HG02759 (cell line): ENCODE results near the gene UBA1.

ENCODE experiments used
- ATAC-seq: cut with Tn5 transposase; IDR thresholded peaks from one replicate; pipeline ENCODE4 v1.9.1; 2021; ENCODE audit warnings: mild to moderate bottlenecking, moderate library complexity; ENCODE audit not compliant: unreplicated experiment

Gene UBA1

DNA sequence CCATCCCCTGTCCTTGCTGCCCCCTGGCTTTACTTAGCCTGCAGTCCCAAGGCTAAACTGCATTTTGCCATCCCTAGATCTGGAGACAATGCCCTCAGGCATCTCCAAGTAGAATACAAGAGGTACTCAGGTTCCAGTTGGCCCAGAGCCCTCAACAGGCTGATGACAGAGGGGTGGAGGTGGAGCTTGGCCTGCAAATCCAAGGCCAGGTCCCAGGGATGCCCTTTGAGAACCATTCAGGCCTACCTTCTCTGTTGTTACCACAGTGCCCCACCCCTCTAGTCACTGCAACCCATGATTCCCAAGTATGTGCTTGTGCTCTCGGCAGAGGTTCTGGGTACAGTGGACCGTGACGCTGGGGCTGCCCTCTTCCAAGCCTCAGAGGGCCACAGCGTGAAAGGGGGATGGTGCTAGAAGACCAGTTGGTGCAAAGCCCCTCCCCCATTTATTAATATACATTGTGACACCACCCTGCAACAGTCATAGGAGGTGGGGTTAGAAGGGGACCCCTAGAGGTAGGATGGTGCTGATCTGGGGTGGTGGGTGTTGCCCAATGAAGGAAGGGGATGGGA is 6.4 kb upstream of the UBA1 start:
- ATAC-seq = no peak

DNA sequence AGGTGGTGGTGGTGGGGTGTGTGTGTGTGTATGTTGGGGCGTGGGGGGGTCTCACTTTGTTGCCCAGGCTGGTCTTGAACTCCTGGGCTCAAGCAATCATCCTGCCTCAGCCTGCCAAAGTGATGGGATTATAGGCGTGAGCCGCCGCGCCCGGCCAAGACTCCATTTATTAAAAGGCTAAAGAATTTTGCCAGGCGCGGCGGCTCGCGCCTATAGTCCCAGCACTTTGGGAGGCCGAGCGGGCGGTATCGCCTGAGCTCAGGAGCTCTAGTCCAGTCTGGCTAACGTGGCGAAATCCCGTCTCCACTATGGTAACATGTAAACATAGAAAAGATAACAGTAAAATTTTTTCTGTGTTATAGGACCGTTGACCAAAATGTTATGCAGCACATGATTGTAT is 3.7 kb upstream of the UBA1 start:
- no peak for ATAC-seq

DNA sequence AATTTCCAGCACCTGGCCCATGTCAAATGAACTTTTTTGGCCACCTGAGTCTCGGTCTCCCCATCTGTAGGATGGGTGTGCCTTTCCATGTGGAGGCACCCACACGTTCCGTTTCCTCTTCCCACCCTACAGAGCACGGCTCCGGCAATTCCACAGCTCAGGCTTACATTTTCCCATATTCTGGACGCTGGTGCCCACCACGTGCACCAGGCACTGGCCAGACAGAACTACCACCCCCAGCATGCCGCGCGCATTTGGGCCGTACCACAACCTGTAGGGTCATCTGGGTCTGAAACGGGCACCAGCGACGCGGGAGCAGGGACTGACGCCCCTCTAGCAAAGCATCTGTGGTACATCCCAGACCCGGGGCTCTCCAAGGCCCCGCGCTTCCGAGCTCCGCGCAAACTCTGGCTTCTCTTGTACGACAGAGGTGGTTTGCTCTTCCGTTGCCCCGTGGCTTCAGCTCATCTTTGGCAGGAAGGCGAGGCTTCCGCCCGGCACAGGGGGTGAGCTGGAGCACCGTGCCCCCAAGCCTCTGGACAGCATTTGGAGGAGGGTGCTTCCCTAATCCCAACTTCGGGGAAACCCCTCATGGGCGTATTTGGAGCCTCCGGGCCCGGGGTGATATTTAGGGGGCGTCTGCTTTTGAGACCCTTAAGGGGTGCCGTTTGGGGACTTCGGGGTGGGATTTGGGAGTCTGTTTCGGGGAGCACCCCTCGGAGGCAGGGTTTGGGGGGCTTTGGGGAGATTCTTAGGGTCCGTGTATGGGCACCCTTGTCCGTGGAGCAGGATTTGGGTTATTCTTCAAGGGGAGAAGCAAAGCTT is 3.0 kb upstream of the UBA1 start:
- ATAC-seq = peak; percentile 67

DNA sequence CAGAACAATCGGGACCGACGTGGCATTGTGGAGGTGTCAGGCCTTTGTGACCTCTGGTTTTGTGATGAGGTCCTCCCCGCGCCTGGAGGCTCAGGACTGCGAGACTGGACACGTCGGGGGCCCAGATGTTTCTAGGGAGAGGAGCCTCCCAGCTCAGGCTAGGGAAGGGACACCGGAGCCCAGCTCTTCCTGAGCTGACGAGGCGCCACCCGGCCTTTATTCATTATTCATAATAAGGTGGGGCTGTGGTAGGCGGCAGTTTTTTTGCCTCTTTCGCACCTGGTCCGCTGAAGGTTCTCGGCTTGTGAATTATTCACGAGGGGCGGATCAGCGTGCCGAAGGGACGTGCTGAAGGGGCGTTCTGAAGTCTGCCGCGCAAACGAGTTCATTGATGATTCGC is 2.3 kb upstream of the UBA1 start:
- ATAC-seq = no peak

DNA sequence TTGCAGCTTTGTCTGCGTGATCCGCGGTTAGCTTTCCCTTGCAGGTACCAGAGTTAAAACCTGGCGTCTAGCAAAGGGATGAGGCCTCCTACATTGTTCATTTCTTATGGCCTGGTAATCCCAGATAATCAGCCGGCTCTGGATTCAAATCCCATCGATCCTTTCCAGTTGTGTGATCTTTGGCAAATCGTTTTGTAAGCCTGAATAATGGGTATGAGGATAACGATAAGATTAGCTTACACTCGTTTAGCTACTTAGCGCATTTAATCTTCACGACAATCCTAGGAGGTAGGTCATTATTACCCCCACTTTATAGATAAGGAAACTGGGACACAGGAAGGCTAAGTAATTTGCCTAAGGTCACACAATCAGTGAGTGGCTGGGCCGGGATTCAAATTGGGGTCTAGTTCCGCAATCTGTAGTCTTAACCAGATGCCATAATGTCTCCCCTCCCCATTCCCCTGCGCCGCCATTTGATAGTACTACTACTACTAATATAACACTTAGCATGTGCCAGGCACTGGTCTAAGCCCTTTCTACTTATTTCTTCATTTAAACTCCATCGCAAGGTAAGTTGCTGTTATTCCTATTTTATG is 1.7 kb upstream of the UBA1 start:
- ATAC-seq = no peak

DNA sequence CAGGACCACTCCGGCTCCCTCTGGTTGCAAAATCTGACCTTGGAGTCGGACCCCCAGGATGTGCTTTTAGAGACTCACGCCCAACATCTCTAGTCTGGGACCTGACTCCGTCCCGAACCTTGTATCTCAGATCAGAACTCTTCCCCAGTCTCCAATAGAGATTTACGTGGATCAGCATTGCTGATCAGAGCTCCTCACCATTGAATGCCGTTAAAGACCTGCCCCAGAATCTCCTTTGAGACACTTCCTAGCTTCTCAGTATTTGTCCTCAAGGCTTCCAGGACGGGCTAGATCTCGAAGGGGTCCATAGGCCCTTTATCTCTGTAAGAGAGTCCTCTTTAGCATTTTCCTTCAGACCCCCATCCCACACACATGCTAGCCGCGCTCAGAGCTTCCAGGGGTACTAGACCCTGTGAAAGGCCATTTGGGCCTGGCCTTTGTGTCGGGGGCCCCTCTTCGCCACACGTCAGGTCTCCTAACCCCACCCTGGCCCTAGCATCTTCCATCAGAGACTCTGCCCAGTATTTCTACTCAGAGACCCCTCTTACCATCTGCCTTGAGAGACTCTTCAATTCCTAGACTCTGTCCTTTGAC is 662 bp downstream of the UBA1 start:
- no peak for ATAC-seq

DNA sequence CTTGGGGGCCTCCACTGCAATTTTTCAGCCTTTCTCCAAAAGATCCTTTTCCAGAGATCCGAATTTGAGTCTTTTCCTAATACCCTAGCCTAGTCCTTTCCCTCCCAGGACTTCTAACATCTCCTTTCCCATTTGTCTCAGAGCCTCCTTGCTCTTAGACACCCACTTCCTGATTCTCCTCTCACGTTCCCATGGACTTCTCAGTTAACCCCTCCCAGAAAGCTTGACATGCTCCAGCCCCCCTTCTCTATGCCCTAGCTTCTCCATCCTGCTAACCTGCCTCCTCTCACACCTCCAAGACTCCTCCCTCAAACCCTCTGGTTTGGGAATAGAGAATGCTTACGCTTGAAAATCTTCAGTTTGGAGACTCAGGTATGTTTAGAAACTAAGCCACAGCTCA is 2.5 kb downstream of the UBA1 start:
- ATAC-seq = no peak

DNA sequence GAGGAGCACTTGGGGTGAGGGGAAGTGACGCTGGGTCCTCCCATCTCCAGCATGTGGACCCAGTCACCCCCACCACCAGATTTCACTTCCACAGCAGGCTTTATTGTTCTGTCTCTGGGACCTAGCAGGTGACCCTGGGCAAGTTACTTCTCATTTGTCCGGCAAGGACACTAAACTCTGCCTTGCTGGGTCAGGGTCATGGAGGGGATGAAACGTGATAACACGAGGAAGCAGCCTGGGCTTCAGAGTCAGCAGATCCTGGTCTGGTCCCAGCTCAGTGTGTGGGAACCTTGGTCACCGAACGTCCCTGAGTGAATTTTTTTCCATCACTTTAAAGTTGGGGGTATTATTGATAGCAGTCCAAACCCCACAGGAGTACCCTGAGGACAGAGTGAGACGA is 3.9 kb downstream of the UBA1 start:
- no peak for ATAC-seq

DNA sequence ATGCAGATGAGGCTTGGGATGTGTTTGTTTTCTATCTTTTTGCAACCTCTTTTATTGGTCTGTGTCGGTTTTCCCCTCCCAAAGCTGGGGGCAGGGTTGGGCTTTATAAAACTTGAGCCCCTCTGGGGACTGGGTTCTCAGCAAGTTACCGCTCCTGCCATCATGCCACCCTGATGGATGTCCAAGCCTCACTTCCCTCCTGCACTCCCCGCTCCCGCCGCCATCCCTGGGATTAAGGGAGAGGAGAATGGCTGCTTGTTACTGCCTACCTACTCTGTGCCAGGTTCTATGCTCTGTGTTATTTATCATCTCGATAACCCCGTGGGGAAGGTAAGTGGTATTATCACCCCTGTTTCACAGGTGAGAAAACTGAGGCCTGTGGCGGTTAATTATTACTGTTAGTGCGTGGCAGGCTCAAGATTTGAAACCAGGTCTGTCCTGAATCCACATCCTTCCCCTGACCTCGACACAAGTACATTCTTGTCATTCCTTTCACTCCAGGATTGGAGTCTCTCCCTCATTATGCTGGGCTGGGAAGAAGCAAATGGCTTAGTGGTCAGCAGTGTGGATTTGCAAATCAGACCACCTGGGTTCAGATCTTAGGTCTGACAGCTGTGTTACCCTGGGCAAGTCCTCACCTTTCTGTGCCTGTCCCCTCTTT is 4.5 kb downstream of the UBA1 start:
- no peak for ATAC-seq

DNA sequence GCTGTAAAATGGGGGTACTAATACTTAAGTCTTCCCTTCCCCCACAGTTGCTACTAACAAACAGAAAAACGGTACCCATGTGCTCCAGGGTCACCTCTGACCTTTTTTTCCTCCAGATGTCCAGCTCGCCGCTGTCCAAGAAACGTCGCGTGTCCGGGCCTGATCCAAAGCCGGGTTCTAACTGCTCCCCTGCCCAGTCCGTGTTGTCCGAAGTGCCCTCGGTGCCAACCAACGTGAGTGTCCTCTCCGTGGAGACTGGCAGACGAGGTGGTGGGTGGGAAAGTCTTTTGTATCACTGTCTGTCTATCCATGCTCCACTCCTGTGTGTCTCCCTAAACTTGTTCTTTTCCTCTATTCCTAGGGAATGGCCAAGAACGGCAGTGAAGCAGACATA is 5.1 kb downstream of the UBA1 start:
- no peak for ATAC-seq

DNA sequence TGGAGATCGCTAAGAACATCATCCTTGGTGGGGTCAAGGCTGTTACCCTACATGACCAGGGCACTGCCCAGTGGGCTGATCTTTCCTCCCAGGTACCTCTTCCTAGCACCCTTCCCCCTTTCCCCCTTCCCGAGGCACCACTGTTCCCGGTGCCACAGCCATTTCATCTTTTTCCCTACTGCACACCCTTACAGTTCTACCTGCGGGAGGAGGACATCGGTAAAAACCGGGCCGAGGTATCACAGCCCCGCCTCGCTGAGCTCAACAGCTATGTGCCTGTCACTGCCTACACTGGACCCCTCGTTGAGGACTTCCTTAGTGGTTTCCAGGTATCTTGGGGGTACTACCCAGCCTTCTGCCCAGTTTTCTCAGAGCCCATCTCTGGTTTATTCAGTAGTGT is 5.7 kb downstream of the UBA1 start:
- ATAC-seq = no peak

DNA sequence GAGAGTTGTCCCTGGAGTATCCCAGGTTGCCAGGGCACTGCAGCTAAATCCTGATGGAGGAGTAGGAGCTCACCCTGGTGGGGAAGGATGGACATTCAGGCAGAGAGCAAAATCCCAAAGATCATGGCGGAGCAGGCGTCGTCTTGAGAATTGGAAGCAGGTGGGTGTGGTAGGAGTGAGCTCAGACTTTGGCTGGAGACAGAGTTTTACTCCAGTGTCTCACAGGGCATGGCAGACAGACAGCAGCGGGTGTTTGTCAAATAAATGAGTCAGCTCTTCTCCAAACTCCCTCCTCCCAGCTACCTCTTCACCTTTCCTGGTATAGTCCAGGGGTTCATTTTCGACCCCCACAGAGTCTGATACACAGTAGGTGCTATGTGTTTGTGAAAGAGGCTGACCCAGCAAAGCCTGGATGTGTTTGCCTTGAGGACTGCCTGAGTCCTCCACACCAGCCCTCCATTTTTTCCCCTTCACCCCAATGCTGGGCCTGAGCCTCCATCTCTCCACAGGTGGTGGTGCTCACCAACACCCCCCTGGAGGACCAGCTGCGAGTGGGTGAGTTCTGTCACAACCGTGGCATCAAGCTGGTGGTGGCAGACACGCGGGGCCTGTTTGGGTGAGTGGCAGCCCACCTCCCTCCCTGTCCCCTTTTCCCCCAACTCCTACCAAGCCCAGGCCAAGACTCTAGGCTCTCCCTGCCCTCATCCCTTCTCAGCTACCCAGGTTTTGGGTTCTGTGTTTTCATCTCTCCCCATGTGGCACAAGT is 6.9 kb downstream of the UBA1 start:
- no peak for ATAC-seq

DNA sequence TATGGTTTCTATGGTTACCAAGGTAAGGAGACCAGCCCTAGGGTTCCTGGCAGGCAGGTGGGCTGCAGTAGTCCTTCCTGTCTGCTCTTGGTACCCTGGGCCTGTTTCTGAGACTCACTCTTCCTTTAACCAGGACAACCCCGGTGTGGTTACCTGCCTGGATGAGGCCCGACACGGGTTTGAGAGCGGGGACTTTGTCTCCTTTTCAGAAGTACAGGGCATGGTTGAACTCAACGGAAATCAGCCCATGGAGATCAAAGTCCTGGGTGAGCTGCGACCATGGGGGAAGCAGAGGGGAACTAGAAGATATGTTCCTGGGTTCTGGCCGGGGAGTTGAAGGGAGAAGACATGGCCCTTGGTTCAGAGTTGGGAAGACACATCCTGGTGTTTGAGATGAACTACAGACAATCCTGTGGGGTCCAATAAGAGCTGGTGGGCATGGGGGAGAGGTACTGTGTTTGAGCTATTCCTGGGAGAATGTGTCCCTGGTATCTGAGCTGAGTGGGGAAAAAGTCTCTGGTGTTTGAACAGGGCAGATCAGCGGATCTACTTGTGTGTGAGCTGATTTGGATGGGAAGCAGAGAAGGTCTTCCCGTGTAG is 7.8 kb downstream of the UBA1 start:
- ATAC-seq = no peak

DNA sequence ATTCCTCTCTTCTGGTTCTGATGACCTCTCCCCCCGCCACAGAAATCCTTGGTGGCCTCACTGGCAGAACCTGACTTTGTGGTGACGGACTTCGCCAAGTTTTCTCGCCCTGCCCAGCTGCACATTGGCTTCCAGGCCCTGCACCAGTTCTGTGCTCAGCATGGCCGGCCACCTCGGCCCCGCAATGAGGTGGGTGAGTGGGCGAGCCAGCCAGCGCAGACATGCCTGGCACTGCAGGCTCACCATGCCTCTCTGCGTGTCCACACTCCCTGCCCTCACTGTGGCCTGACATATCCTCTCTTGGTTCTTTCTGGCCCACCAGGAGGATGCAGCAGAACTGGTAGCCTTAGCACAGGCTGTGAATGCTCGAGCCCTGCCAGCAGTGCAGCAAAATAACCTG is 8.7 kb downstream of the UBA1 start:
- no peak for ATAC-seq

DNA sequence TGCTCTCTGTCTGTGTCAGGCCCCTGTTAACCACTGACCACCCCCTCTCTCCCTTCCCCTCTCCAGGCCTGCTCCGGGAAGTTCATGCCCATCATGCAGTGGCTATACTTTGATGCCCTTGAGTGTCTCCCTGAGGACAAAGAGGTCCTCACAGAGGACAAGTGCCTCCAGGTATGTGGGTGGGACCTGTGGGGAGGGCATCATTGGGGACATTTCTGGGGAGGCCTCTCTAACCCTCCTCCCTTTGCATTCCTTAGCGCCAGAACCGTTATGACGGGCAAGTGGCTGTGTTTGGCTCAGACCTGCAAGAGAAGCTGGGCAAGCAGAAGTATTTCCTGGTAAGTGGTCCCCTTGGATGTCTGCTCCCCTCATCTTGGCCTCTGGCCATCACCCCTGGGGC is 9.2 kb downstream of the UBA1 start:
- no peak for ATAC-seq

DNA sequence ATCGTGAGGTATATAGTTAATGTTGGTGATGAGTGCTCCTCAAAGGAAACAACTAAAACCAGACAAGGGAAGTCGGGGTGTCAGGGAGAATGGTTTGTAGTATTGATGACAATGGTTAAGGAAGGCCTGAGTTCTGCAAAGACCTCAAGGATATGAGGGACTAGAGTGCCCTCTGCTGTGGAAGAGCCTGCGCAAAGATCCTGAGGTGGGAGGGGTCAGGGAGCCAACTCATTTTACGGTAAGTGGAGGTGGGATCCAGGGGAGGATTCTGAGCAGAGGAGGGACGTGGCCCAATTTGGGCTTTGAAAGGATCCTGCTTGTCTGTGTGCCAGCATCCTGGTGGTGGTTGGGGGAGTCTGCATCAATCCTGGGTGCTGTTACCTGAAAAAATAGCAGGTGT is 11.3 kb downstream of the UBA1 start:
- no peak for ATAC-seq

DNA sequence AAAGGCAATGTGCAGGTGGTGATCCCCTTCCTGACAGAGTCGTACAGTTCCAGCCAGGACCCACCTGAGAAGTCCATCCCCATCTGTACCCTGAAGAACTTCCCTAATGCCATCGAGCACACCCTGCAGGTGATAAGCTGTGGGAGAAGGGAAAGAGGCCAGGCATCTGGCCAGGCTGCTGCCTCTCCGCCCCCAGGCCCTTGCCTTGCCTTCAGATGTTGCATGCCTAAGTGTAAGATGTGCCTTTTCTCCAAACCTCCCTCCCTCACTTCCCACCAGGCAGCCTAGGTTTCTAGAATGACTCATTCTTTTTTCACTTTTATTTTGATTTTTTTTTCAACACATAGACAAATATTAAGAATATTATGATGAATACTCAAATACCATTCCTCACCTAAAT is 12.7 kb downstream of the UBA1 start:
- ATAC-seq = no peak

DNA sequence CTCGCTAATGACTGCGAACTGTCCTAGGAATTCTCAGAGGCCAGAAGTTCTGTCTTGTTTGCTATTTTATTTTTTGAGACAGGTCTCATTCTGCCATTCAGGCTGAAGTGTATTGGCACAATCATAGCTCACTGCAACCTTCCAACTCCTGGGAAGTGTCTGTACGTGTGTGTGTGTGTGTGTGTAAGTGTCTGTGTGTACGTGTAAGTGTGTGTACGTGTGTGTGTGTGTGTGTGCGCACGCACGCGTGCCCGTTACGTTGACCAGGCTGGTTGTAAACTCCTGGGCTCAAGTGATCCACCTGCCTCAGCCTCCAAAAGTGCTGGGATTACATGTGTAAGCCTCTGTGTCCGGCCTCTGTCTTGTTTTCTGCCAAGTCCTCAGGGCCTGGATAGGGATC is 14.5 kb downstream of the UBA1 start:
- no peak for ATAC-seq

DNA sequence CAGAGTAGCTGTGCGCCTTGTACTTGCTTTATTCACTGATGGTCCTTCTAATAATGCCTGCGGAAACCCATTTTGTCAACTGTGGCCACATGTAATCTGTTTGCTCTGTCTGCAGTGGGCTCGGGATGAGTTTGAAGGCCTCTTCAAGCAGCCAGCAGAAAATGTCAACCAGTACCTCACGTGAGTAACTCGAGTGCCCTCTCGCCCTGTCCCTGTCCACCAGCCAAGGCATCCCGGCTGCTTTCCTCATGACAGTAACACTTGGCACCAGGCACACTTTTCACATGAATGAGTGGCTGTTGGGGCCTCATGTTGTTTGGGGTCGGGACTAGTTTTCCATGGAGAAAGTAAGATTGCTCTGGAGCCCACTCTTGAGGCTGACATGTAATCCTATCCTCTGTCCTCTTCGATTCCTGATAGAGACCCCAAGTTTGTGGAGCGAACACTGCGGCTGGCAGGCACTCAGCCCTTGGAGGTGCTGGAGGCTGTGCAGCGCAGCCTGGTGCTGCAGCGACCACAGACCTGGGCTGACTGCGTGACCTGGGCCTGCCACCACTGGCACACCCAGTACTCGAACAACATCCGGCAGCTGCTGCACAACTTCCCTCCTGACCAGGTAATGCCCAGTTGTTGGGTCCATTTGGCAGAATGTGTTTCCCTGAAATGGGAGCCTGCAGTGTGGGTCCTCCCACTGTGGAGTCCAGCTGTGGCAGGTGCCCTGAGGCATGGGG is 16.0 kb downstream of the UBA1 start:
- no peak for ATAC-seq
